ENCODE data around the gene CACNA1C. TPM values are rescaled to one million over a fixed set of nuclear protein-coding genes. Genes with fewer than 3 reads are reported as not detected.

The CACNA1C gene
- polyA plus RNA-seq, 1 of the 3 experiments (the other 2 are of a cell fraction): 1.5 TPM

DNA sequence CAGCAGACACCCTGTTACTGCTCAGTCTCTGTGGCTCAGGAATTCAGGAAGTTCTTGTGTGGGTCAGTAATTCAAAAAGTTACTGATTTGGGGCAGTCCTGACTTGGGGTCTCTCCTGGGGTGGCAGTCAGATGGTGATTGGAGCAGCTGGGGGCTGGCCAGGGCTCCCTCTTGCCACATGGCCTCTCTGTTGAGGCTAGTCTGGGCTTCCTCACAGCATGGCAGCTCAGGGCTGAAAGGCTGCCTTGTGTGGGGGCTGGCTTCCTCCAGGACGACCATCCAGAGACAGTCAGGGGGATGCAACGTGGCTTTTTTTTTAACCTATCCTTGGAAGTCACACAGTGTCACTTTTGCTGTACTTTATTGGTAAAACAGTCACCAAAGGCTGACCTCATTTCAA is 61.3 kb downstream of the CACNA1C start:
- no peaks in the 10 kb centered on the region for H3K79me2 ChIP-seq (ENCODE audit: insufficient read depth)
- no peak for TF ChIP-seq GATA2 (CRISPR knock-in tag; IDR thresholded peaks at IDR 0.05)
- no peak for TF ChIP-seq RAD21 (IDR thresholded peaks at IDR 0.05; ENCODE audit: low read length)
- no peak for TF ChIP-seq NRF1 (IDR thresholded peaks at IDR 0.05; ENCODE audit: low read depth, low read length)
- peaks cover 0 to 5% of the 10 kb centered on the region in 2 experiments; a peak in 1 of 4 replicates for H3K4me1 ChIP-seq (ENCODE audit: control insufficient read depth in 1 of 2, insufficient read depth in 2 of 2, low read depth in 1 of 2, low read length in 1 of 2)

DNA sequence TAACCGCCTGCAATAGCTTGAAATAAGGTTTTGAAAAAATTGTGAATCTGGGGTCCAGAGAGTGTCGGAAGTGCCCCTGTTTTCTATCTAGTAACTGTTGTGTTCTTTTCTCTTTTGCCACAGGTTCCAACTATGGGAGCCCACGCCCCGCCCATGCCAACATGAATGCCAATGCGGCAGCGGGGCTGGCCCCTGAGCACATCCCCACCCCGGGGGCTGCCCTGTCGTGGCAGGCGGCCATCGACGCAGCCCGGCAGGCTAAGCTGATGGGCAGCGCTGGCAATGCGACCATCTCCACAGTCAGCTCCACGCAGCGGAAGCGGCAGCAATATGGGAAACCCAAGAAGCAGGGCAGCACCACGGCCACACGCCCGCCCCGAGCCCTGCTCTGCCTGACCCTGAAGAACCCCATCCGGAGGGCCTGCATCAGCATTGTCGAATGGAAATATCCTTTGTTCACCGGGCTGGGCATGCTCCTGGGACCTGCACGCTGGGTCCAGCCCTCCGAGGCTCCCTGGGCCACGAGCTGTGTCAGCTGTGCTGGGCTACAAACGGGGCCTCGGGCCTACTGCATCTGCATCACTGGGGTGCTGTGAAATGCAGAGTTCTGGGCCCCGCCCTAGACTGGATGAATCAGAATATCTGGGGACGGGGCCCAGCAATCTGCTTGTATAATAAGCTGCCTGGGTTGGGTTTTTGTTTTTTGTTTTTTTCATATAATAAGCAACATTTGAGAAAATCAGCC is 62.5 kb downstream of the CACNA1C start:
- Histone ChIP-seq H3K4me3 (ENCODE audit: low read depth in 2 of 2, low read length in 1 of 2) (no peak overlapping the region), H3K9ac (no peak overlapping the region), H4K20me1 (ENCODE audit: insufficient read depth) (no peaks in the 10 kb centered on the region), H3K4me2 (no peak overlapping the region), H3K9me2 (no peaks in the 10 kb centered on the region), H3F3A (replicated peaks; ENCODE audit: insufficient read depth) (no peaks in the 10 kb centered on the region), H2AFZ (ENCODE audit: low read depth) (no peak overlapping the region), H3K79me2 (ENCODE audit: insufficient read depth) (no peaks in the 10 kb centered on the region), H3K27me3 (ENCODE audit: insufficient read depth) (no peaks in the 10 kb centered on the region), H3K27ac (ENCODE audit: low read depth in 2 of 2, low read length in 1 of 2) (no peak overlapping the region), H3K4me1 (ENCODE audit: control insufficient read depth in 1 of 2, insufficient read depth in 2 of 2, low read depth in 1 of 2, low read length in 1 of 2) (peaks cover 0 to 5% of the 10 kb centered on the region in 2 experiments; a peak in 1 of 4 replicates), H3K9me3 (no peaks in the 10 kb centered on the region), H3K36me3 (replicated peaks in 1 of 2; ENCODE audit: control insufficient read depth in 1 of 2, insufficient read depth in 2 of 2, low read length in 1 of 2) (no peaks in the 10 kb centered on the region)
- WGBS (ENCODE audit: low lambda C conversion rate): 75% methylated on average over 18 of the region's 31 CpGs
- TF ChIP-seq RFX5 (IDR thresholded peaks at IDR 0.05; ENCODE audit: low read length) (no peak), CHD2 (IDR thresholded peaks at IDR 0.05; ENCODE audit: low read length, partially characterized antibody) (no peak), EP300 (IDR thresholded peaks at IDR 0.05; ENCODE audit: borderline replicate concordance in 1 of 2, low read depth in 1 of 2, low read length in 1 of 2) (no peak), FOXJ3 (CRISPR knock-in tag; IDR thresholded peaks at IDR 0.05) (no peak), GABPA (IDR thresholded peaks at IDR 0.05; ENCODE audit: low read depth) (no peak), TAF1 (IDR thresholded peaks at IDR 0.05; ENCODE audit: borderline replicate concordance, low read depth, low read length) (no peak), FOSL2 (IDR thresholded peaks at IDR 0.05; ENCODE audit: borderline replicate concordance, low read depth) (no peak), TCF12 (IDR thresholded peaks at IDR 0.05) (no peak), EZH2phosphoT487 (IDR thresholded peaks at IDR 0.05; ENCODE audit: borderline replicate concordance, low read depth) (no peak), GATA2 (CRISPR knock-in tag; IDR thresholded peaks at IDR 0.05) (no peak), SIN3A (IDR thresholded peaks at IDR 0.05; ENCODE audit: borderline replicate concordance, low read depth, low read length) (no peak), NFIC (IDR thresholded peaks at IDR 0.05; ENCODE audit: borderline replicate concordance) (no peak)
- TF ChIP-seq, protein P1, sequence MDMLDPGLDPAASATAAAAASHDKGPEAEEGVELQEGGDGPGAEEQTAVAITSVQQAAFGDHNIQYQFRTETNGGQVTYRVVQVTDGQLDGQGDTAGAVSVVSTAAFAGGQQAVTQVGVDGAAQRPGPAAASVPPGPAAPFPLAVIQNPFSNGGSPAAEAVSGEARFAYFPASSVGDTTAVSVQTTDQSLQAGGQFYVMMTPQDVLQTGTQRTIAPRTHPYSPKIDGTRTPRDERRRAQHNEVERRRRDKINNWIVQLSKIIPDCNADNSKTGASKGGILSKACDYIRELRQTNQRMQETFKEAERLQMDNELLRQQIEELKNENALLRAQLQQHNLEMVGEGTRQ (IDR thresholded peaks at IDR 0.05; ENCODE audit: borderline replicate concordance, low read depth, low read length): no peak
- TF ChIP-seq, protein P2, sequence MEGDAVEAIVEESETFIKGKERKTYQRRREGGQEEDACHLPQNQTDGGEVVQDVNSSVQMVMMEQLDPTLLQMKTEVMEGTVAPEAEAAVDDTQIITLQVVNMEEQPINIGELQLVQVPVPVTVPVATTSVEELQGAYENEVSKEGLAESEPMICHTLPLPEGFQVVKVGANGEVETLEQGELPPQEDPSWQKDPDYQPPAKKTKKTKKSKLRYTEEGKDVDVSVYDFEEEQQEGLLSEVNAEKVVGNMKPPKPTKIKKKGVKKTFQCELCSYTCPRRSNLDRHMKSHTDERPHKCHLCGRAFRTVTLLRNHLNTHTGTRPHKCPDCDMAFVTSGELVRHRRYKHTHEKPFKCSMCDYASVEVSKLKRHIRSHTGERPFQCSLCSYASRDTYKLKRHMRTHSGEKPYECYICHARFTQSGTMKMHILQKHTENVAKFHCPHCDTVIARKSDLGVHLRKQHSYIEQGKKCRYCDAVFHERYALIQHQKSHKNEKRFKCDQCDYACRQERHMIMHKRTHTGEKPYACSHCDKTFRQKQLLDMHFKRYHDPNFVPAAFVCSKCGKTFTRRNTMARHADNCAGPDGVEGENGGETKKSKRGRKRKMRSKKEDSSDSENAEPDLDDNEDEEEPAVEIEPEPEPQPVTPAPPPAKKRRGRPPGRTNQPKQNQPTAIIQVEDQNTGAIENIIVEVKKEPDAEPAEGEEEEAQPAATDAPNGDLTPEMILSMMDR (IDR thresholded peaks at IDR 0.05): no peak
- TF ChIP-seq, protein P3, sequence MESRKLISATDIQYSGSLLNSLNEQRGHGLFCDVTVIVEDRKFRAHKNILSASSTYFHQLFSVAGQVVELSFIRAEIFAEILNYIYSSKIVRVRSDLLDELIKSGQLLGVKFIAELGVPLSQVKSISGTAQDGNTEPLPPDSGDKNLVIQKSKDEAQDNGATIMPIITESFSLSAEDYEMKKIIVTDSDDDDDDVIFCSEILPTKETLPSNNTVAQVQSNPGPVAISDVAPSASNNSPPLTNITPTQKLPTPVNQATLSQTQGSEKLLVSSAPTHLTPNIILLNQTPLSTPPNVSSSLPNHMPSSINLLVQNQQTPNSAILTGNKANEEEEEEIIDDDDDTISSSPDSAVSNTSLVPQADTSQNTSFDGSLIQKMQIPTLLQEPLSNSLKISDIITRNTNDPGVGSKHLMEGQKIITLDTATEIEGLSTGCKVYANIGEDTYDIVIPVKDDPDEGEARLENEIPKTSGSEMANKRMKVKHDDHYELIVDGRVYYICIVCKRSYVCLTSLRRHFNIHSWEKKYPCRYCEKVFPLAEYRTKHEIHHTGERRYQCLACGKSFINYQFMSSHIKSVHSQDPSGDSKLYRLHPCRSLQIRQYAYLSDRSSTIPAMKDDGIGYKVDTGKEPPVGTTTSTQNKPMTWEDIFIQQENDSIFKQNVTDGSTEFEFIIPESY (IDR thresholded peaks at IDR 0.05; ENCODE audit: borderline replicate concordance, low read depth): no peak
- TF ChIP-seq, protein P4, sequence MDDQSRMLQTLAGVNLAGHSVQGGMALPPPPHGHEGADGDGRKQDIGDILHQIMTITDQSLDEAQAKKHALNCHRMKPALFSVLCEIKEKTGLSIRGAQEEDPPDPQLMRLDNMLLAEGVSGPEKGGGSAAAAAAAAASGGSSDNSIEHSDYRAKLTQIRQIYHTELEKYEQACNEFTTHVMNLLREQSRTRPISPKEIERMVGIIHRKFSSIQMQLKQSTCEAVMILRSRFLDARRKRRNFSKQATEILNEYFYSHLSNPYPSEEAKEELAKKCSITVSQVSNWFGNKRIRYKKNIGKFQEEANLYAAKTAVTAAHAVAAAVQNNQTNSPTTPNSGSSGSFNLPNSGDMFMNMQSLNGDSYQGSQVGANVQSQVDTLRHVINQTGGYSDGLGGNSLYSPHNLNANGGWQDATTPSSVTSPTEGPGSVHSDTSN (IDR thresholded peaks at IDR 0.05): no peak
- ChIA-PET CTCF (no interaction called here), POLR2A (interaction anchor here (0.6 kb wide), 1 partner anchor 339 kb away, joined by 3 read pairs; no protein-coding TSS in a partner anchor)
- no peak for DNase-seq

More for the DNA sequence above, 61.3 kb downstream of the CACNA1C start:
- H3K9ac ChIP-seq: no peak overlapping the region
- no peak overlapping the region for H3K27ac ChIP-seq (ENCODE audit: low read depth in 2 of 2, low read length in 1 of 2)
- no peak overlapping the region for H3K4me2 ChIP-seq
- no peaks in the 10 kb centered on the region for H3F3A ChIP-seq (replicated peaks; ENCODE audit: insufficient read depth)
- whole genome bisulfite sequencing (ENCODE audit: low lambda C conversion rate): 25% methylated on average over 2 of the region's 2 CpGs
- POLR2A ChIA-PET: no interaction called here
- no peak for DNase-seq
- no peaks in the 10 kb centered on the region for H3K9me2 ChIP-seq
- no peaks in the 10 kb centered on the region for H3K27me3 ChIP-seq (ENCODE audit: insufficient read depth)
- no peaks in the 10 kb centered on the region for H3K36me3 ChIP-seq (replicated peaks in 1 of 2; ENCODE audit: control insufficient read depth in 1 of 2, insufficient read depth in 2 of 2, low read length in 1 of 2)
- H3K4me3 ChIP-seq (ENCODE audit: low read depth in 2 of 2, low read length in 1 of 2): no peak overlapping the region
- no peaks in the 10 kb centered on the region for H3K9me3 ChIP-seq
- CTCF ChIA-PET: no interaction called here
- no peak overlapping the region for H2AFZ ChIP-seq (ENCODE audit: low read depth)
- H4K20me1 ChIP-seq (ENCODE audit: insufficient read depth): peaks cover 5% of the 10 kb centered on the region; the same call in 1 of the 2 replicates
